ENCODE data around the gene MRPL37.
"Not testable (repeated sequence)": the region's sequence is repeated elsewhere in the genome, so short reads cannot be mapped to it uniquely, and the experiment has no call there.

MRPL37 gene

GRCh38 chr1:54220004-54220811, 20.2 kb downstream of the MRPL37 start:
- peak; percentile 59 for DNase-seq

- DNase-seq, result no peak
Measured at GRCh38 chr1:54221113-54221834, 21.3 kb downstream of the MRPL37 start.

- peak; percentile 27 for DNase-seq
Measured at GRCh38 chr1:54221867-54222484, 22.0 kb downstream of the MRPL37 start.

- DNase-seq, result no peak
Measured at GRCh38 chr1:54222711-54223110, 22.7 kb downstream of the MRPL37 start.

- no peak for DNase-seq
Measured at GRCh38 chr1:54223441-54224202, 23.7 kb downstream of the MRPL37 start.

- DNase-seq, result no peak
Measured at GRCh38 chr1:54224233-54224632, 24.3 kb downstream of the MRPL37 start.

GRCh38 chr1:54225378-54225777, 25.4 kb downstream of the MRPL37 start:
- DNase-seq, result no peak

- no peak for DNase-seq
Measured at GRCh38 chr1:54225986-54226559, 26.1 kb downstream of the MRPL37 start.

GRCh38 chr1:54227091-54227602, 27.2 kb downstream of the MRPL37 start:
- peak; percentile 94 for DNase-seq

- DNase-seq, result no peak
Measured at GRCh38 chr1:54227891-54228310, 27.9 kb downstream of the MRPL37 start.

- no peak for DNase-seq
Measured at GRCh38 chr1:54228638-54229079, 28.7 kb downstream of the MRPL37 start.

GRCh38 chr1:54229281-54229891, 29.4 kb downstream of the MRPL37 start:
- DNase-seq, result peak; percentile 57

- no peak for DNase-seq
Measured at GRCh38 chr1:54230507-54231339, 30.8 kb downstream of the MRPL37 start.

GRCh38 chr1:54233196-54233595, 33.2 kb downstream of the MRPL37 start:
- DNase-seq, result not testable (repeated sequence)

GRCh38 chr1:54234284-54234683, 34.3 kb downstream of the MRPL37 start:
- DNase-seq, result no peak

GRCh38 chr1:54237586-54237985, 37.6 kb downstream of the MRPL37 start:
- DNase-seq, result no peak

GRCh38 chr1:54238353-54239034, 38.5 kb downstream of the MRPL37 start:
- no peak for DNase-seq

- DNase-seq, result no peak
Measured at GRCh38 chr1:54239035-54239383, 39.0 kb downstream of the MRPL37 start.

GRCh38 chr1:54239631-54240031, 39.7 kb downstream of the MRPL37 start:
- no peak for DNase-seq

GRCh38 chr1:54240741-54241335, 40.9 kb downstream of the MRPL37 start:
- no peak for DNase-seq
